Measurements from ENCODE around the gene PRRG4.

- no peak for TF ChIP-seq CTCF (IDR thresholded peaks at IDR 0.05; ENCODE audit: borderline replicate concordance, extremely low read depth, low read length, poor library complexity, severe bottlenecking)
- no peak for TF ChIP-seq EZH2 (IDR thresholded peaks at IDR 0.05; ENCODE audit: borderline replicate concordance, low read depth, low read length, severe bottlenecking)
Measured at GRCh38 chr11:32829157-32829679, 509 bp upstream of the PRRG4 start.
